Smooth muscle cell (in vitro differentiated cells): ENCODE measurements around the gene RASSF8. TPM values are rescaled to one million over a fixed set of nuclear protein-coding genes. Genes with fewer than 3 reads are reported as not detected.

Experiments
- DNase-seq: peaks from one replicate; lab custom pipeline; 2025; ENCODE audit not compliant: unreplicated experiment; lab: John Stamatoyannopoulos, UW
- H2AFZ ChIP-seq: fragments of 200-600 bp; sonication (generic); 2 replicates; pipeline ENCODE4 v1.6.0; 2016; ENCODE audit warnings: antibody characterized with exemption, low read depth, mild to moderate bottlenecking
- H3F3A ChIP-seq: fragments of 200-600 bp; sonication (generic); 2 replicates; pipeline ENCODE4 v1.6.0; 2017; ENCODE audit warnings: antibody characterized with exemption, low read depth
- H3K27ac ChIP-seq: fragments of 200-600 bp; sonication (generic); 2 replicates; pipeline ENCODE4 v1.5.1; 2016; ENCODE audit warnings: low read depth, mild to moderate bottlenecking
- H3K27me3 ChIP-seq: fragments of 200-600 bp; sonication (generic); 2 replicates; pipeline ENCODE4 v1.6.1; 2016; ENCODE audit warnings: low read depth, mild to moderate bottlenecking
- H3K36me3 ChIP-seq: fragments of 200-600 bp; sonication (generic); 2 replicates; pipeline ENCODE4 v1.5.1; 2016; ENCODE audit warnings: low read depth
- H3K4me1 ChIP-seq: fragments of 200-600 bp; sonication (generic); 2 replicates; pipeline ENCODE4 v1.5.1; 2016; ENCODE audit warnings: low read depth
- H3K4me2 ChIP-seq: fragments of 200-600 bp; sonication (generic); 2 replicates; pipeline ENCODE4 v1.6.0; 2016; ENCODE audit warnings: mild to moderate bottlenecking
- H3K4me3 ChIP-seq: fragments of 200-600 bp; sonication (generic); 2 replicates; pipeline ENCODE4 v1.5.1; 2016; ENCODE audit warnings: mild to moderate bottlenecking
- H3K79me2 ChIP-seq: fragments of 200-600 bp; sonication (generic); 2 replicates; pipeline ENCODE4 v1.6.0; 2016; ENCODE audit warnings: low read depth, mild to moderate bottlenecking
- H3K9ac ChIP-seq: fragments of 200-600 bp; sonication (generic); 2 replicates; pipeline ENCODE4 v1.6.0; 2016; ENCODE audit warnings: low read depth
- H3K9me3 ChIP-seq: fragments of 200-600 bp; sonication (generic); replicated peaks from 2 replicates; pipeline ENCODE4 v1.5.1; 2016; ENCODE audit warnings: low read depth
- H4K20me1 ChIP-seq: fragments of 200-600 bp; sonication (generic); 2 replicates; pipeline ENCODE4 v1.6.0; 2016; ENCODE audit warnings: low read depth
- WGBS: methylation state at CpG from one replicate; pipeline ENCODE4 v1.1.7; 2016; ENCODE audit warnings: low lambda C conversion rate; 5-methylcytosine and 5-hydroxymethylcytosine counted together
- polyA plus RNA-seq: library from polyadenylated mRNA; unstranded; fragments of >200 nt; fragmentation: Nextera tagmentation; extraction: Ambion mirVana; gene quantifications from 2 replicates; pipeline ENCODE4 v1.2.1, GENCODE V29; 2016
- total RNA-seq: library from RNA; depleted of rRNA; stranded (reverse); fragments of >200 nt; gene quantifications from 2 replicates; pipeline ENCODE4 v1.2.3, GENCODE V29; 2014
- TF ChIP-seq, protein P1 (sequence below): fragments of 200-600 bp; sonication (generic); IDR thresholded peaks from 2 replicates; pipeline ENCODE4 v1.5.1; 2017; ENCODE audit warnings: borderline replicate concordance, mild to moderate bottlenecking, antibody characterized with exemption; ENCODE audit not compliant: insufficient read depth, poor library complexity, severe bottlenecking

The RASSF8 gene
- total and polyA plus RNA-seq, 2 experiments from 2014 or later, result 9.8 to 29.8 TPM

DNA sequence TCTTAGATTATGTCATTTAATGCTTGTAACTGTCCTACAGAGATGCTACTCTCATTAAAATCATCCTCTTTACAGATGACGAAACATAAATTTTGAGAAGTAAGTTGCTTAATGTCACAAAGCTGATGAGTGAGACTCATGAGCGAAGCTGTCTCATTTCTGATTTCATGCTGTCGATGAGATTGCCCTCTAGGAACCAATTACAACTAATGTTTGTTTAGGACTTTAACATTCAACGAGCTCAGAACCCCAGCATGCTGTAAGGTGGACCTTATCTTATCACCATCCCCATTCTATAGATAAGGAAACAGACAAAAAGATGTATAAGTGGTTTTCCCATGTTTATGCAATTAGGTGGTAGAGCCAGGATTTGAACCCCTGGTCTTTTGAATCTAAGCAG, 143.3 kb downstream of the RASSF8 start:
- no peaks in the 10 kb centered on the region for H4K20me1 ChIP-seq
- no peaks in the 10 kb centered on the region for H3K79me2 ChIP-seq
- H3K4me1 ChIP-seq, result no peaks in the 10 kb centered on the region
- no peaks in the 10 kb centered on the region for H3K27me3 ChIP-seq
- H3K9me3 ChIP-seq, result no peaks in the 10 kb centered on the region
- no peak overlapping the region for H3K4me2 ChIP-seq
- H3K27ac ChIP-seq, result no peak overlapping the region
- H3K9ac ChIP-seq, result no peak overlapping the region
- TF ChIP-seq, protein P1, sequence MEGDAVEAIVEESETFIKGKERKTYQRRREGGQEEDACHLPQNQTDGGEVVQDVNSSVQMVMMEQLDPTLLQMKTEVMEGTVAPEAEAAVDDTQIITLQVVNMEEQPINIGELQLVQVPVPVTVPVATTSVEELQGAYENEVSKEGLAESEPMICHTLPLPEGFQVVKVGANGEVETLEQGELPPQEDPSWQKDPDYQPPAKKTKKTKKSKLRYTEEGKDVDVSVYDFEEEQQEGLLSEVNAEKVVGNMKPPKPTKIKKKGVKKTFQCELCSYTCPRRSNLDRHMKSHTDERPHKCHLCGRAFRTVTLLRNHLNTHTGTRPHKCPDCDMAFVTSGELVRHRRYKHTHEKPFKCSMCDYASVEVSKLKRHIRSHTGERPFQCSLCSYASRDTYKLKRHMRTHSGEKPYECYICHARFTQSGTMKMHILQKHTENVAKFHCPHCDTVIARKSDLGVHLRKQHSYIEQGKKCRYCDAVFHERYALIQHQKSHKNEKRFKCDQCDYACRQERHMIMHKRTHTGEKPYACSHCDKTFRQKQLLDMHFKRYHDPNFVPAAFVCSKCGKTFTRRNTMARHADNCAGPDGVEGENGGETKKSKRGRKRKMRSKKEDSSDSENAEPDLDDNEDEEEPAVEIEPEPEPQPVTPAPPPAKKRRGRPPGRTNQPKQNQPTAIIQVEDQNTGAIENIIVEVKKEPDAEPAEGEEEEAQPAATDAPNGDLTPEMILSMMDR, result no peak
- no peak overlapping the region for H3K4me3 ChIP-seq
- WGBS, result 59% methylated on average over 4 of the region's 4 CpGs
- no peak for DNase-seq
- H3K36me3 ChIP-seq, result no peaks in the 10 kb centered on the region
- H2AFZ ChIP-seq, result no peak overlapping the region
- no peaks in the 10 kb centered on the region for H3F3A ChIP-seq

DNA sequence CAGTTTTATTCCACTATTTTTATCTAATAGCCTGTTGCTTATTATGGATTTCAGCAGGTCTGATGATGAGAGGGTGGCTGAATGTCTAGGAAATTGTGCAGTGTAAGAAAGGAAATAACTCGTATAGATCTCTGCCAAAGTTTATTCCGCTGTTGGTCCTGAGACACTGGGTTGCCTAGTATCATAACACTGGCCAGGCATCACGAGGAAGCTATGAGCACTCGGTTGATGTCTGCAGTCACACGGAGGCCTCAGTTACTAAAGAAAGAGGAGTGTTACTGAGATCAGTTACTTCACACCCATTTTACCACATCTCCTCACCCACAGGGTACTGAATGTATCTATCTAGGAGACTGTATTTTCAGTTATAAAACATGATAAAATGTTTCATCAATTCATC, 144.5 kb downstream of the RASSF8 start:
- no peak overlapping the region for H3K27ac ChIP-seq
- no peak overlapping the region for H3K4me2 ChIP-seq
- H3F3A ChIP-seq, result no peaks in the 10 kb centered on the region
- H3K79me2 ChIP-seq, result no peaks in the 10 kb centered on the region
- no peak overlapping the region for H3K9ac ChIP-seq
- no peaks in the 10 kb centered on the region for H3K9me3 ChIP-seq
- no peaks in the 10 kb centered on the region for H3K4me1 ChIP-seq
- no peaks in the 10 kb centered on the region for H4K20me1 ChIP-seq
- H3K36me3 ChIP-seq, result no peaks in the 10 kb centered on the region
- no peak overlapping the region for H2AFZ ChIP-seq
- WGBS, result 90% methylated on average over 5 of the region's 5 CpGs
- TF ChIP-seq, protein P1, result no peak
- H3K27me3 ChIP-seq, result no peaks in the 10 kb centered on the region
- H3K4me3 ChIP-seq, result no peak overlapping the region
- DNase-seq, result no peak

DNA sequence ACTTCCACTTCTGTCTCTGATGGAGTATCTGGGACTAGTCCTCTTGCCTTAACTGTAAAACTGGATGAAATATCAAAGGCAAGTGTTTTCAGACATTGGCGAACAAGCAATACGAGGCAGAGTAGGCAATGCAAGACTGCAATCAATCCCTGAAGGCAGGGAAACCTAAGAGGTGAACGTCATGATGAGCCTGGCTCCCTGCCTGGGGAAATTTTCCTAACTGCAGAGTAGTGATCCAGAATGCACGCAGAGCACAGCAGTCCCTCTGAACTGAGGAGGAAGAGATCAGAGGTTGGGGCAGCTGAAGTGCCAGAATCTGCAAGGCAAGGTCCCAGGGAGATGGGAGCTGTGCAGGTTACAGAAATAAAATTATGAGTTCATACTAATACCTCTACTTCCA, 147.9 kb downstream of the RASSF8 start:
- WGBS, result 81% methylated on average over 4 of the region's 4 CpGs
- Histone ChIP-seq H3F3A (no peaks in the 10 kb centered on the region), H3K4me2 (no peak overlapping the region), H3K36me3 (no peaks in the 10 kb centered on the region), H2AFZ (no peak overlapping the region), H3K27me3 (no peaks in the 10 kb centered on the region), H3K4me3 (no peak overlapping the region), H3K9ac (no peak overlapping the region), H3K79me2 (no peaks in the 10 kb centered on the region), H4K20me1 (no peaks in the 10 kb centered on the region), H3K27ac (no peak overlapping the region), H3K9me3 (no peaks in the 10 kb centered on the region), H3K4me1 (no peaks in the 10 kb centered on the region)
- no peak for DNase-seq
- TF ChIP-seq, protein P1, result no peak

DNA sequence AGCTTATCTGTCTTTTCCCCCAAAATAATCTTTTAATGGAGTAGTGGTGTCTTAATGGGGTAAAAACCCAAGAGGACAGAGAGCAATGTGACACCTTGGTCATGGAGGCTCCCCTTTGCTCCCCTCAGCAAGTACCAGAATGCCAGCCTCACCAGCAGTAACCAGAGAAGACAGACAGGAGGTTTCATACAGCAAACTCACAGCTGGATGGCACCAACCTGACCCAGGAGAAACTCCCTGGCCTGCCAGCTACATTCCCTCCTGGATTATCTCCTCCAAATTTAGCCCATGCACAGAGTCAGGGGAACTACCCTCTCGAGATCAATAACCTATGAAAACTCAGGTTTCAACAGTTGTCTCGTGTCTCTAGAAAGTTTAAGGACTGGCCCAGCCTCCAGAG, 150.4 kb downstream of the RASSF8 start:
- H3K27ac ChIP-seq, result no peak overlapping the region
- 77% methylated on average over 2 of the region's 2 CpGs for WGBS
- TF ChIP-seq, protein P1, result no peak
- no peak overlapping the region for H2AFZ ChIP-seq
- H4K20me1 ChIP-seq, result no peaks in the 10 kb centered on the region
- H3K4me3 ChIP-seq, result no peak overlapping the region
- H3K9ac ChIP-seq, result no peak overlapping the region
- H3K36me3 ChIP-seq, result no peaks in the 10 kb centered on the region
- H3K9me3 ChIP-seq, result no peaks in the 10 kb centered on the region
- H3K27me3 ChIP-seq, result no peaks in the 10 kb centered on the region
- H3K4me2 ChIP-seq, result no peak overlapping the region
- peaks cover 10% of the 10 kb centered on the region for H3F3A ChIP-seq
- no peaks in the 10 kb centered on the region for H3K79me2 ChIP-seq
- H3K4me1 ChIP-seq, result peaks cover 11% of the 10 kb centered on the region
- DNase-seq, result no peak
